HG03439 (cell line): ENCODE results near the gene APBA1.

Source experiments
- ATAC-seq: cut with Tn5 transposase; IDR thresholded peaks from one replicate; pipeline ENCODE4 v1.9.1; 2021; ENCODE audit warnings: mild to moderate bottlenecking, moderate library complexity; ENCODE audit not compliant: unreplicated experiment

The APBA1 gene

DNA sequence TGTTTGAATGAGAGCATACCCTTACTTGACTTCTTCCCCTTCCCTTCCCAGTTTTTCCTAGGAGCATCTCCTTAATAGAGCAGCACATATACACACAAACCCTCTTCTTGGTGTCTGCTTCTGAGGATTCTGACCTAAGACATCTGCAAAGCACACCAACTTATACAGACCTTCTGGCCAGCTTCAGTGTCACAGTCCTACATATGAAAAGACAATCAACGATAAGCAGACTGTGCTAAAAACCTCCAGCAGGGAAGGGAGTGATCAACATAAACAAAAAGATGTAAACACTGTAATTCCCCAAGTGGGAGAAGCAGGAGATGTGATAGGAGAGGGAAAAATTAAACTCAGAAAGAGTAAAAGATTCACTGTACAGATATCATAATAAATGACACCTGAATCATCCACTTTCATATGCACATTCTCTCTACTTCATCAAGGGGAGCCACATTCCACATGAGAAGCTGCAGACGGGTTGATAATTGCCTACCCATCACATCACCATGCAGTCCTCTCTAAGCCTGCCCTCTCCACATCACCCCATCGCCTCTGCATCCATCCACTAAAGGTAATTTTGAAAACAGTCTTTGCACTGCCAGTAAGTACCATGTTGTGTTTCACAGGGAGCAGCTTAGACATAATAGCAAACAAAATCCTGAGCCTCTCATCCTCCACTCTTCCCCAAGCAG lies 13.0 kb downstream of the APBA1 start:
- ATAC-seq, result no peak

DNA sequence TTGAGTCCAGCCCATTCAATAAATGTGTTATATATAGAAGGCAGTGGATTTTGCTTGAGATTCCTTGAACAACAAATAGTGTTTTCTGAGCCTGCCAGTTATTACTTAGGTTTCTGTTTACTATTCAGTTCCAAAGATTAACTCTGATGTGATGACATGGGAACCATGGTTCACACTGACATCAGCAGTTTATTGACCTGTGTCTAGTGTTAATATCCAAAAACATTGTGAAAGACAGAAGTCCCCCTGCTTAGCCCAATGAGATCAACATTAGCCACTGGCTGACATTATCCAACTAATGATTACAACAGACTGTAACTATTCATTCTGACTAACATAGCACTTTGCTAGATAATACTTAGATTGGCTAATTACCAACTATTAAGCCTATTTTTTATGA lies 14.9 kb downstream of the APBA1 start:
- ATAC-seq, result no peak

DNA sequence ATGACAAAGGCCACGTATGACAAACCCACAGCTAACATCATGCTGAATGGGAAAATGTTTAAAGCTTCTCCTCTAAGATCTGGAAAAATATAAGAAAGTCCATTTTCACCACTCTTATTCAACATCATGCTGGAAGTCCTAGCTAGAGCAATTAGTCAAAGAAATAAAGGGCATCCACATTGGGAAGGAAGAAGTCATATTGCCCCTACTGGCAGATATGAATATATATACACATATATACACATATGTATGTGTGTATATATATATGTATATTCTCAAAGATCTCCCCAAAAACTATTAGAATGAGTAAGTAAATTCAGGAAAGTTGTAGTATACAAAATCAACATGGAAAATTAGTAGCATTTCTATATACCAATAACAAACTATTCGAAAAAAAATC lies 17.1 kb downstream of the APBA1 start:
- ATAC-seq, result no peak

DNA sequence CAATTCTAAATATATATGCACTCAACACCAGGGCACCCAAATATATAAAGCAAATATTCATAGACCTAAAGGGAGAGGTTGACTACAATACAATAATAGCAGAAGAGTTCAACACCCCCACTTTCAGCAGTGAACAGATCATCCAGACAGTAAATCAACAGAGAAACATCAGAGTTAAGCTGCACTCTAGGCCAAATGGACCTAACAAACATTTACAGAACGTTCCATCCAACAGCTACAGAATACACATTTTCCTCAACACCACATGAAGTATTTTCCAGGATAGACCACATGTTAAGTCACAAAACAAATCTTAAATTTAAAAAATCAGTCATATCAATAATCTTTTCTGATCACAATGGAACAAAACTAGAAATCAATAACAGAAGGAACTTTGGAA lies 18.9 kb downstream of the APBA1 start:
- ATAC-seq, result no peak

DNA sequence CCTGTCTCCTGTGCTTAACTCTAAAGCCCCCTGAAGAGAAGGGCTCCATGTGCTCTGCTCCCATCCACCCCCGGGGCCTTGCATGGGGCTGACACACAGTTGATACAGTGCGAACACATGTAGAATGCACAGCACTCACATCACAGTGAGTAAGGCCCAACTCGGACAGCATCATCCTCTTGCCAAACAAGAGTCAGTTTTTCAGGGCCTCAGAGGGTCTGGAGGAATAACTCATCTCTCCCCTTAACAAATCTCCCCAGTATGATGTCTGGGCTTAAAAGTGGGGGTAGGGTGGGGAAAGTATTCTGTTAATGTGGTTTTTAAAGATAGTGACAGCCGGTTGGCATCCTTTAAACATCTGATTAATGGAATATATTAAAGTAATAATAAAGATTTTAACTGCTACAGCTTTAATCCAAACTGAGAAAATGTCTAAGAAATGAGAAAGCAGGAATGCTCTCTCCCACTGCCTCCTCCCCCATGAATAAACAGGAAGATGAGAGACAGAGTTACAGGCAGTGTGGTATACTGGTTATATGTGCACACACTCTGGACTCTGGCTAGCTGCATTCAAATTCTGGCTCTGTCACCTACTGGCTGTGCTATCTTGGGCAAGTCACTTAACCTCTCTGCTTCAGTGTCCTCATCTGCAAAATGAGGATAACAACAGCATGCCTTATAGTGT lies 22.5 kb downstream of the APBA1 start:
- ATAC-seq, result no peak

DNA sequence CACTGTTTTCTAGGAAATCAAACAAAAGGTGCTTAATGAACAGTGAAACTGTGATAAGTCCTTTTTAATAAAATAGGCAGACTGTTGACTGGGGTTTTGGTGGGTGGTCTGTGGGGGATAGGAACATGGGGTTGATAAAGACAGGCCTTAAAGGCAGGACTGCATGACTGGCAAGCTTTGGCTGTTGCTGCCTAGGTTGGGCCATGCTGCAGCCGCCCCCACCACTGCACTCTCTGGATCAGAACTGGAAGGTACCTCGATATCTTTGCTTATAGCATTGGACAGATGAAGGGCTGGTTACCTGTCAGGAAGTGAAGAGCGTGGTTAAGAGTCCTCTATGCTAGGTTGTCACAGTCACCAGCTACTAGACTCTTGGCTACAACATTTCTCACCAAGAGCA lies 24.4 kb downstream of the APBA1 start:
- no peak for ATAC-seq

DNA sequence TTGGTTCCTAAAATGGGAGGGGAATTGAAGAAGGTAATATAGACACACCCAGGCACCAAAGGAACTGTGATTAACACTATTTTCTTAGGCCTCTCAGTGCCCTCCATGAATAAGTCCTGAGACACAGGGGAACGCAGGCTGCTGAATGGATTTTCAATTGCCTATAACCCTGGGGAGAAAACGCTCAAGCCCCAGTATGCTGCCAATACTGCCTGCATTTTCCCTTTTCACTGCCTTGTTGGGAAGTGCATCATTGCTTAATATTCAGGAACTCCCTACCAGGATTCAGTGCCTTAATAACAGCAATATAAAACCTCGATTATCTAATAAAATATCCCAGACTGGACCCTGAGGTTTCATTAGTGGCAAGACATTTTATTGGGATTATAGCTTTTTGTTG lies 25.4 kb downstream of the APBA1 start:
- no peak for ATAC-seq

DNA sequence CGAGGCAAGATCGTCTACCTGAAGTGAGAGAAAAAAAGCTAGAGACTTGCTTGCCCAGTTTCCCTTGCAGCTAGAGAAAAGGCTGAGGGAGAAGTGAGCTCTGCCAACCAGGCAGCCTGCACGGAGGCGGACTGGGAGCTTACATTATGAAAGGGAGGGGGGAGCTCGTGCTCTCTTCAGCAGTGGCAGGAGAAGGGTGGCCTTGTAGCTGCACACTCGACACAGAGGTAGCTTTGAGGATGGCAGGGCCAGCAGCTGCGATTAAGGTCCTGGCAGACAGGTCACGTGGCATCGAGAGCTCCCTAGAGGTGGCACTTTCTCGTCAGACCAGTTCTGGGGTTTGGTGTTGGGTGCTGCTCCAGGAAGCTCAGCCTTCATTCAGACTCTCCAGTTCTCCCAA lies 26.7 kb downstream of the APBA1 start:
- no peak for ATAC-seq

DNA sequence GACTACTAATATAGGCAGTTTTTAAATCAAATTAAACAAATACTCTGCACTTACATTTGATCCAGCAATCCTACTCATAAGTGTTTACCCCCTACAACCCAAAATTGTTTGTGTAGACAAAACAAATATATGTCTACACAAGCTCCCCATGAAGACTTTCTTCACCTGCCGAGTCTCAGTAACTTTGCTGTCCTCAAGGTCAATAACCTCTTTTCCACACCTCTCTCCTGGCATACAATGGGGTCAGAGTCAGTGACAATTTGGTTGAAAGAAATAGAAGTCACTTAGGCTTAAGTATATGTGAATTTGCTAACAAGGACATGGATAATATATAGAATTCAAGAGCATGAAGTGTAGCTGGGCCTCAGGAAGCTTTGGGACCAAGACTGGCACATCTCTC lies 29.1 kb downstream of the APBA1 start:
- ATAC-seq, result no peak

DNA sequence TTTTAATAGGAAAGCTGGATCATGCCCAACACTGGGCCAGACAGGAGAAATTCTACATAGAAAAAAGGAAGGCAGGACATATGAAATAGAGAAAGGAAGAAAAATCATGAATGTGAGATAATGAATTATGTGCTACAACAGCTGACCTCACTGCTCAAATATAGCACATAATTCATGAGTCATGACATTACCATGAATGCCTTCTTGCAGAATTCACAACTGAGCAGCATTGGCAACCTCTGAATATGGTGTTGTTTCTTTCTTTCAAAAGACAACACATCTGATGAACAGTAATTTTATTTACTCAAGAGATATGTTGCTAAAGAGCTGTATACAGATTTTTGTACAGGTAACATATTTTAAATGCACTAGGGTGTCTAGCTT lies 34.4 kb downstream of the APBA1 start:
- ATAC-seq, result no peak

DNA sequence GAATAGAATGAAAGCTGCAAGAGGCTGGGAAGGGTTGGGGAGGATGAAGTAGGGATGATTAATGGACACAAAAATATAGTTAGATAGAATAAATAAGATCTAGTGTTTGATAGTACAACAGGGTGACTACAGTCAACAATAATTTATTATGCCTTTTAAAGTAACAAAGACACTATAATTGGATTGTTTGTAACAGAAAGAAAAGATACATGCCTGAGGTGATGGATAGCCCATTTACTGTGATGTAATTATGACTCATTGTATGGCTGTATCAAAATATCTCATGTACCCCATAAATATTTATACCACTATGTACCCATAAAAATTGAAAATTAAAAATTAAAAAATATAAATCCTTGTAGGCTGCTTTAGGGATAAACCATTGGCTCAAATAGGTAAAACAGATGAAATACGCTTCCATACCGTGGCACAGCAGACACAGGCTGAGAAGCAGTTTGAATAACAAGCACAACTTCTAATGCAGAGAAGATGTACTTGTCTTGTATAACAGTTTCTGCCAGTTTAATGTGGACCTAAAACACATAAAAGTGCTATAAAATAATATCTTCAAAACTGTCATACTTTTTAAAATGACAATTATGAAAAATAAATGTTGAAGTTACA lies 34.9 kb downstream of the APBA1 start:
- no peak for ATAC-seq

DNA sequence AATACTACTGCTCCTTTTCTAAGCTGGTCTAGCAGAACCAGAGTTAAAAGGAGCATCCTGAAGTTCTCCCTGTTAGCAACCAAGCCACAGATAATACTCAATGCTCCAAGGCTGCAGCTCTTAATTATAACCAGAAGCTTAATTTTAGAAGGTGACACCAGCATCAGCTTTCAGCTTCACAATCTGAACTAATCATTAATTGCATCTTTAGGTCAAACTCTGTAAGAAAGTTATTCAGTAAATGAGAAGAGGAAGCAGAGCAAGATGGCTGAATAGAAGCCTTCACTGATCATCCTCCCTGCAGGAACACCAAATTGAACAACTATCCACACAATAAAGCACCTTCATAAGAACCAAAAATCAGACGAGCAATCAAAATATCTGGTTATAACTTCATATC lies 38.5 kb downstream of the APBA1 start:
- no peak for ATAC-seq

DNA sequence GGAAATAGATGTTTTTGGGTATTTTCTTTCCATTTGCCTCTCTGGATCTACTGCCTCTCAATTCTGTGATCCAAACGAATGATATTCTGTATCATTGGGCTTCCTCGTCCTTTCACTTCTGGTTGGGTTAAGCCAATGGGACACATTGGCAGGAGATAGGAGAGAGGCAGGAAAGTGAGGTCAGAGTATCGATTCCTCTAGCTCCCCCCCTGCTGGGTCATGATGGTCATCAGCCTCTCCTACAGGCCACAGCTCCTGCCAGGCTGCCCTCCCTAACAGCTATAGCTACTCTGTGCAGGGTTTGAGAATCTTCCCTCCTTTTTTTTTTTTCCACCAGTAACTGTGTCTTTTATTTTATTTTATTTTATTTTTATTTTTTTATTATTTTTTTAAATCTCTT lies 39.4 kb downstream of the APBA1 start:
- no peak for ATAC-seq

DNA sequence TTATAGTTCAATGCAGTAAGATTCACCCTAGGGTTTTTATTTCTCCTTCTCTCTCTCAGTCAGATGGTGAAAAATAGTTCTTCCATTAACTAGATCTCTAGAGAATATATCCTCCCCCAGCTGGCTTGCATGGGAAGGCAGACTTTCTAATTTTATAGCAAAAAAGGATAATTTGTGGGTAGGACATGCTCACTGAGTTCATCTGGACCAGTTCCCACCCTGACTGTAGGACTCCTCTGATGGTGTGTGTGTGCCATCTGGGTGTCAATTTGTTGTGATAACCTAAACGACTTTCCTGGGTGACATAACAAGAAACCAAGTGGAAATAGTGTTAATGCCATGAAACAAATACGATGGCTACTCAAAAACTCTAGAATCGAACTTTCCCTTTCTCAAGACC lies 44.9 kb downstream of the APBA1 start:
- no peak for ATAC-seq

DNA sequence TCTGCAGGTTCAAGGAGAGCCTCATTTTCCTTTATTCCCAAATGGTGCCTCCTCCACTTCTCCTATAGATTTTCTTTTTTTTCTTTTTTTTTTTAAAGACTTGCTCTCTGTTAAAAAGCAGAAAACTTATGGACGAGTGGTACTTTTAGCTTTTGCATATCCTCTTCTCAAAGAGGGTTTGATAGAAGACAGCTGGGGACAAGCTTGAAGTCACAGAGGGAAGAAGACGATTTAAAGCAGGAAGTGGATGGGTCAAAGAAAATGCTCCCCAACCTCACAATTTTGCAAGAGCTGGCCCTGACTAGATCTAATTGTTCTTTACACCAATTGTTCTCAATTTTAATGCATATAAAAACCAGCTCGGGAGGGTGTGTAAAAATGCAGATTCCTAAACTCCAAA lies 48.9 kb downstream of the APBA1 start:
- ATAC-seq, result no peak

DNA sequence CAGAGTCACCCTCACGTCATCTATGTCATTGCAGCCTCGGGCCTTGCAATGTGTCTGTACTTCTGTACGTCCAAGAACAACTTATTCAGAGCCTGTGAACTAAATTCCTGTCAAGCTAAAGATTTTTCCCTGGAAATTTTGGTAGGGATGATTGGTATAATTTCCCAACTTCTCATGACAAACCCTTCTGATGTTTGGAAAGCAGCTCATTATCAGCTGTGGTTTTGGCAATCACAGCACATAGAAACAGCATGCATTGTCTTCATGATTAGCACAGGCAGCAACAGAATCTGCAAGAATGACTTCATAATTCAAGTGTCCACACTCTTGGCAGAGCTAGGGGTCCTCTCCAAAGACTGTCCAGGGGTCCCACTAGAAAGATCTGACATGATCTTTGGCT lies 49.5 kb downstream of the APBA1 start:
- no peak for ATAC-seq

DNA sequence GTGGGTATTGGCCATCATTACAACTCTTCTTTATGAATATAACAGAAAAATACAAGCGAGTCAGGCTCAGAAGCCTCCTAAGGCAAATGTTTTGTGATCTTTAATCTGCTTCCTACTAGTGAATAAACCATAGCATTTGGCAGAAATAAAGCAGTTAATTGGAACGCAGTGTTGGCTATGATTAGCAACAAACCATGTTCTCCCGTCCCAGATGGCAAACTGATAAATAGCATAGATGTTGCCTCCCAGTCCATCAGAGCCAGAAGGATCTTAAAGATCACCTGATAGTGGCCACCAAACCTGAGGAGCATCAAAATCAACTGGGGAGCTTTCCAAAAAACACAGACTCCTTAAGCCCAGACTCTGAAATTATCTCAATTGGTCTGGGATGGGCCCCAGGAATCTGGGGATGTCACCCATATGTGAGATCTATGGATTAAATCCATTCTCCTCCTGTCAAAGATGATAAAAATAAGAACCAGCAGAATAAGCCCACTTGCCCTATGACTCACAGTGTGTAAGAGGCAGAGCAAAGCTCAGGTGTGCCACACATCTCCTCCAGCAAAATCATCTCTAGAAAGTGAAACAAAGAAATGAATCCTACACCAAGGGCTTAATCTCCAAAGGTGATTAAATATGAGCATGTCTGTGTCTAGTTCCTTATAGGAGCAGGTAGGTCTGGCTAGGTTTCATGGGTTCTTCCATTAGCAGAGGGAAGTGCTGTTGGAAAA lies 50.3 kb downstream of the APBA1 start:
- no peak for ATAC-seq

DNA sequence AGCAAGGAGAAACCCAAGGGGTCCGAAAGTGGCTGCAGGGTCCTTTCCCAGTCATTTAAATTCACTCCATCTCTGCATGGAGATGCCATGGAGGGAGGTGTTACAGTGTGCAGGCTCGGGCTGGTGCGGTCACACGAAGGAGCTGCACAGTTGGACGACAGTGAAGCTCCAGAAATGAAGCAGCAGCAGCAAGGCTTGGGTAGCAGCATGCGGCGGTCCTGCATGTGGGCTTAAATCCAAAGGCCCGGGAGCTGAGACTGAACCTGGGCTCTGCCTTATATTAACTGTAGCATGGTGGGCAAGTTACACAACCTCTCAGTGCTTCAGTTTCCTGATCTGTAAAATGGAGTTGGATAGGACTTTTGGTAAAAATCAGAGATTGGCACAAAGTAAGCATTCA lies 51.4 kb downstream of the APBA1 start:
- ATAC-seq, result no peak

DNA sequence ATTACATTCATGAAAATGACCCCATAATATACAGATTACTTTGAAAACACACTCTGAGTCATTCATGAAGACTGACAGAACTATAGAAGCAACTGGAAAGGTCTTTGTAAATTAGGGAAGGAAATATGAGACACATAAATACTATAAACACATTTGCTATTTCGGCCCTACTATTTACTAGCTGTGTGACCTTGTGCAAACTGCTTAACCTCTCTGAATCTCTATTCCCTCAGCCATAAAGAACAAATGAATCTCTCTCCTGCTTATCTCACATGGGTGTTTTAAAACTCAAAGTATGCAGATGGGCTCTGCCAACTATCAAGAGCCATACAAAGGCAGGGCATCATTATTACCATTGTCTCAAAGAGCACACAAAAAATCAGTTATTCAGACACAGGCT lies 52.9 kb downstream of the APBA1 start:
- no peak for ATAC-seq

DNA sequence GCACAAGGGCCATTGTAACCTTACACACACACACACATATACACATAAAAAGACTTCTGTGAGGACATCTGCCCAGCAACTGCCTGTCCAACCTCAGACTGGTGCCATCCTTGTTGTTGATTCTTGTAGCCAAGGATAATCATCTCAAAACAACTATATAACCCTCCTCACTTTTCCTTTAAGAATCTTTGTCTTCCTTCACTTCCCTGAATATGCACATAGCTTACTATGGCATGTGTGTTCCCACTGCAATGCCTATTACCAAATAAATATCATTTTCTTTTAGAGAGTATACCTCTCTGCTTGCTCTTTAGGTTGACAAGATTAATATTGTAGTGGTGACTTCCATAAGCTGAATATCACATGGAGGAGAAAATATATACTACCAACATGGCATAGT lies 55.2 kb downstream of the APBA1 start:
- no peak for ATAC-seq

DNA sequence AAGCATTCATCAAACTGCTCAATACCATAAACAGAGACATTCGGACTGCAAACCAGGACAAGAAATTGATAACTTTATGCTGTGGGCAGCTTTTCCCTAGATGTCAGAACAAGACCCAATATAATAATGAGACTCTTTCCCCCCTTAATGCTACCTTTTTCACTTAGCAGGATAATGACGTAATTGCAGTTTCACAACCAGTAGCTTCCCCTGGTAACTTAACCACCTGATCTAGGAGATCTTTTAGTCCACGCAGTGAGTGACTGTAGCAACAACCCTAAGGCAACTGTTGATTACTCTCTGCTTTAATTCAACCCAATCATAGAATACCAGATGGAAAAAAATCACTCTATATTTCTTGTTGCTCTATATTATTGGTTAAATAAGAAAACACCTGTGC lies 56.3 kb downstream of the APBA1 start:
- no peak for ATAC-seq

DNA sequence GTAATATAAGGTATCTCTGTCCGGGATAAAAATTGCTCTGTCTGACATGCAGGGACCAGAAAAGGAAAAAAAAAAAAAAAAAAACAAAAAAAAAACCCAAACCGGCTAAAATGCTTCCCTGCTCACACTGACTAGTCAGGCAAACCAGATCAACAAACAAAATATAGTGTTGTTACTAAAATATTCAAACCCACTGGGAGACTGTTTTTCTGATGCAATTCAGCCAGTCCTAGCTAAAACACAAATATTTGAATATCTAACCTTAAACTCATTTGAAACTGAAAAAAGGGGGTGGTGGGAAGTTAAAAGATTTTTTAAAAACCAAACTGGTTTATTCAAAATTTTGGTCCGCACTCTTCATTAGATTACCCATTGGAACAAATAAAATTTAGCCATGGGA lies 61.0 kb downstream of the APBA1 start:
- ATAC-seq, result no peak
